RWPE2 (cell line): ENCODE data around the gene TNRC6B.

Experiments
- ATAC-seq: fragments of 200-7000 bp; cut with Tn5 transposase; 3 replicates; pipeline ENCODE4 v1.9.1; 2021; ENCODE audit warnings: low read depth
- DNase-seq: peaks from one replicate; pipeline ENCODE4 v3.0.0-alpha.2; 2020; ENCODE audit warnings: low spot score
- H3K27ac ChIP-seq: fragments of 450-650 bp; 2 replicates; pipeline ENCODE4 v1.5.1; 2017; ENCODE audit warnings: mild to moderate bottlenecking; ENCODE audit not compliant: poor library complexity, severe bottlenecking
- H3K27me3 ChIP-seq: fragments of 250-450 bp; sonication (Bioruptor Pico); 2 replicates; pipeline ENCODE4 v1.5.1; 2021; ENCODE audit warnings: mild to moderate bottlenecking, moderate library complexity; ENCODE audit not compliant: insufficient read depth, poor library complexity, severe bottlenecking
- H3K36me3 ChIP-seq: fragments of 250-450 bp; sonication (Bioruptor Pico); 2 replicates; pipeline ENCODE4 v1.5.1; 2020; ENCODE audit warnings: low read depth, mild to moderate bottlenecking, moderate library complexity
- H3K4me1 ChIP-seq: fragments of 250-450 bp; sonication (Bioruptor Pico); 2 replicates; pipeline ENCODE4 v1.5.1; 2021; ENCODE audit warnings: mild to moderate bottlenecking, moderate library complexity; ENCODE audit not compliant: insufficient read depth, poor library complexity, severe bottlenecking
- H3K4me3 ChIP-seq: fragments of 250-450 bp; sonication (Bioruptor Pico); 2 replicates; pipeline ENCODE4 v1.5.1; 2021; ENCODE audit warnings: mild to moderate bottlenecking, moderate library complexity; ENCODE audit not compliant: severe bottlenecking
- H3K9me3 ChIP-seq: fragments of 250-450 bp; sonication (Bioruptor Pico); 2 replicates; pipeline ENCODE4 v1.5.1; 2021; ENCODE audit warnings: mild to moderate bottlenecking, moderate library complexity; ENCODE audit not compliant: severe bottlenecking
- TF ChIP-seq, protein P1 (sequence below): fragments of 450-650 bp; IDR thresholded peaks from one replicate; pipeline ENCODE4 v1.5.1; 2017; ENCODE audit warnings: mild to moderate bottlenecking, moderate library complexity; ENCODE audit not compliant: poor library complexity, severe bottlenecking

Gene TNRC6B

DNA sequence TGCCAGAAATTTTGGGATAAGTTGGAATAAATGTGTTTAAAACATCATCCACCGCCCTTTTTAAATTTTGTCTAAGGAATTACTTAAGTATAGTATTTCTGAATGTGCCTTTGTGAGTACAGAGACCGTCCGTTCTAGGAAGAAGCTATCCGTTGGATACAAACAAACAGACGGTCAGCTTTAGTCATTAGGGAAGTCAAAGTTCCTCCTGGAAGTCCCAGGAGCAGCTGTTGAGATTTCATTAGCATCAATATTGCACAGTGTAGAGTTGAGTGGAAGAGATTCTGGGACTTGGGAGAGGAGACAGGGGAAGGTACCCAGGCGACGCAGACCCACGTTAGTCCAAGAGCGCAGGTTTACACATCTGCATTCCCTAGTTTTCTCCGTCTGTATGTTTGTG is 152.9 kb downstream of the TNRC6B start:
- no peak for DNase-seq
- Histone ChIP-seq H3K9me3 (no peaks in the 10 kb centered on the region), H3K27ac (no peak overlapping the region), H3K4me3 (no peak overlapping the region), H3K4me1 (no peaks in the 10 kb centered on the region), H3K36me3 (no peaks in the 10 kb centered on the region), H3K27me3 (no peaks in the 10 kb centered on the region)
- TF ChIP-seq, protein P1, sequence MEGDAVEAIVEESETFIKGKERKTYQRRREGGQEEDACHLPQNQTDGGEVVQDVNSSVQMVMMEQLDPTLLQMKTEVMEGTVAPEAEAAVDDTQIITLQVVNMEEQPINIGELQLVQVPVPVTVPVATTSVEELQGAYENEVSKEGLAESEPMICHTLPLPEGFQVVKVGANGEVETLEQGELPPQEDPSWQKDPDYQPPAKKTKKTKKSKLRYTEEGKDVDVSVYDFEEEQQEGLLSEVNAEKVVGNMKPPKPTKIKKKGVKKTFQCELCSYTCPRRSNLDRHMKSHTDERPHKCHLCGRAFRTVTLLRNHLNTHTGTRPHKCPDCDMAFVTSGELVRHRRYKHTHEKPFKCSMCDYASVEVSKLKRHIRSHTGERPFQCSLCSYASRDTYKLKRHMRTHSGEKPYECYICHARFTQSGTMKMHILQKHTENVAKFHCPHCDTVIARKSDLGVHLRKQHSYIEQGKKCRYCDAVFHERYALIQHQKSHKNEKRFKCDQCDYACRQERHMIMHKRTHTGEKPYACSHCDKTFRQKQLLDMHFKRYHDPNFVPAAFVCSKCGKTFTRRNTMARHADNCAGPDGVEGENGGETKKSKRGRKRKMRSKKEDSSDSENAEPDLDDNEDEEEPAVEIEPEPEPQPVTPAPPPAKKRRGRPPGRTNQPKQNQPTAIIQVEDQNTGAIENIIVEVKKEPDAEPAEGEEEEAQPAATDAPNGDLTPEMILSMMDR, result no peak
- no peak for ATAC-seq

DNA sequence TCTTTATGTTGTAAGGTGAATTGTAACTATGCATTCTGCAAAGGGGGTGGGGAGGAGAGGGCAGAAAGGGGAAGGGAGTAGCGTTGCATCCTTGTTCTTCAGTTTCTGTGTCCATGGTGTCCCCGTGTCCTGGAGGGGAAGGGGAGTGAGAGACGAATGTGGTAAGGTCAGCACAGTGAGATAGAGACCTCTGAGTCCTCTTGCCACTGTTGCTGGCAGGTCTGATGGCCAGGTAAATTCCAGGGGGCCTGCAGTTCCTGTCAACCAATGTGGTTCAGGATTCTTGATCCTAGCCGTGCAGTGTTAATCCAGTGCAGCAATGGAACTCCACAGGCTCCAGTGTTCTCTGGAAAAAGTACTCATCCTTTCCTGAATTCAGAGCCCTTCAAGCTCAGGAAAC is 154.0 kb downstream of the TNRC6B start:
- no peak for ATAC-seq
- Histone ChIP-seq H3K27ac (no peak overlapping the region), H3K9me3 (no peaks in the 10 kb centered on the region), H3K4me1 (no peaks in the 10 kb centered on the region), H3K27me3 (no peaks in the 10 kb centered on the region), H3K36me3 (no peaks in the 10 kb centered on the region), H3K4me3 (no peak overlapping the region)
- TF ChIP-seq, protein P1, result no peak
- no peak for DNase-seq

DNA sequence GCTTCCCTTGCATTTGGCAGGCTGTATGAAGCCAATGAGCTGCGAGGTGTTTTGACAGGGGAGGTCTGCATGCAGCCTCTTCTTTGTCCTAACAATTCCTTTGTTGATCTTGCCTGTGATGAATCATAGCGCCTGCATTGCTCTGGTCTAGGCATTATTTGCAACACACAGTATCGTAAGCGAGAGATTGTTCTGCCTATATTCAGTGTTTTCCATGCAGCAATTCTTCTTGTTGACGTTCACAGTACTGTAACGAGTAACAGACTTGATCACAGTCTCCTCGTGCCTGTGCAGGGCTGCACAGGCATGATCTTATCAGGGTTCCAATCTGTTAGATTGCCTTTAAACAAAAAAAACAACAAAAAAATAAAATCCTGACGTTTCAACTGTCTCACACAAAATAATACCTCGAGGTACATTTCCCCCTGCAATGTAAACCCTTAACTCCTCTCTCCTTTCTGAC is 154.6 kb downstream of the TNRC6B start:
- ATAC-seq, result no peak

DNA sequence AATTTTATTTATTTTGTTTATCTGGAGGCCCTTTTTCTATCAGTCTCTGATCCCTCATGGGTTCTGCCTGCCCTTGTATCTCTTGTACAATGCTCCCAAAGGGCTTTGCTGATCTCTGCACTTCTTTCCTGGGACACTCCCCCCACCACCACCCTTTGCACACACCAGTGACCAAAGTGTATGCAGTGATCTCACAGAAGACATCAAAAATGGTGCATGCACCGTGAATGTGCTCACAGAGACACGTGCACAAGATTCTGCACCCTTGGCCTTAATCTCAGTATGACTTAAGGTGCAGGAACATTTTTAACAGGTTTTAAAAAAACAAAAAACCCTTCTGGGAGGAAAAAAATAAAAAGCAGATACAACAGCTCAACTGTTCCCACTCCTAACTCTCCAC is 156.3 kb downstream of the TNRC6B start:
- no peak for DNase-seq
- H3K4me1 ChIP-seq, result no peaks in the 10 kb centered on the region
- H3K9me3 ChIP-seq, result no peaks in the 10 kb centered on the region
- no peak for ATAC-seq
- H3K4me3 ChIP-seq, result no peak overlapping the region
- no peaks in the 10 kb centered on the region for H3K36me3 ChIP-seq
- TF ChIP-seq, protein P1, result no peak
- H3K27me3 ChIP-seq, result no peaks in the 10 kb centered on the region
- H3K27ac ChIP-seq, result no peak overlapping the region

More for the DNA sequence above, 154.6 kb downstream of the TNRC6B start:
- no peak for DNase-seq
- Histone ChIP-seq H3K27me3 (no peaks in the 10 kb centered on the region), H3K4me1 (no peaks in the 10 kb centered on the region), H3K9me3 (no peaks in the 10 kb centered on the region), H3K36me3 (no peaks in the 10 kb centered on the region), H3K4me3 (no peak overlapping the region), H3K27ac (no peak overlapping the region)
- TF ChIP-seq, protein P1, result no peak

DNA sequence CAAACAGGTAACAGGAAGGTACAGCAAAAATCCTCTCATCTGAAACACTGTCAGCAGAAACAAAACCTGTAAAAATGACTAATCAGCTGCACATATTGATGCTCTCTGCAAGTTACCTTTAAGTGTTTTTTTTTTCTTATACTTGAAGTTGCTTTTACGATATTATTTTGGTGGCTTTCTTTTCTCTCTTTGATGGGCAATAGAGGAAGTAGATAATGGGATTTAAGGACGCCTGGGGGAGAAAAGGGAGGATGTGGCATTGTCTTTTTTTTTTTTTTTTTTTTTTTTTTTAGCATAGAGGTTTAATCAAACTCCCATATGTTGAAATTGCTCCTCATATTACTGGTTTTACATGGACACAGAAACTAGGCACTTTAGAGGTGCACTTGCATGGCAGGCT is 157.2 kb downstream of the TNRC6B start:
- H3K36me3 ChIP-seq, result no peaks in the 10 kb centered on the region
- TF ChIP-seq, protein P1, result no peak
- H3K4me3 ChIP-seq, result no peak overlapping the region
- H3K27me3 ChIP-seq, result no peaks in the 10 kb centered on the region
- DNase-seq (no peak), ATAC-seq (no peak)
- H3K27ac ChIP-seq, result no peak overlapping the region
- H3K9me3 ChIP-seq, result no peaks in the 10 kb centered on the region
- H3K4me1 ChIP-seq, result no peaks in the 10 kb centered on the region
